GM21367 (cell line): Measurements from ENCODE around the gene DNM1.

Source experiments
- ATAC-seq: cut with Tn5 transposase; IDR thresholded peaks from one replicate; pipeline ENCODE4 v1.9.1; 2021; ENCODE audit not compliant: unreplicated experiment

DNM1 gene

GRCh38 chr9:128204858-128205257 is 1.7 kb downstream of the DNM1 start:
- no peak for ATAC-seq

GRCh38 chr9:128205296-128205944 is 2.2 kb downstream of the DNM1 start:
- ATAC-seq, result no peak

GRCh38 chr9:128206484-128206883 is 3.3 kb downstream of the DNM1 start:
- ATAC-seq, result no peak

- ATAC-seq, result no peak
Measured at GRCh38 chr9:128206916-128207910, 4.0 kb downstream of the DNM1 start.

- no peak for ATAC-seq
Measured at GRCh38 chr9:128208386-128208785, 5.2 kb downstream of the DNM1 start.

GRCh38 chr9:128208946-128209669 is 5.9 kb downstream of the DNM1 start:
- no peak for ATAC-seq

GRCh38 chr9:128211186-128211980 is 8.2 kb downstream of the DNM1 start:
- no peak for ATAC-seq

- ATAC-seq, result no peak
Measured at GRCh38 chr9:128211981-128212281, 8.8 kb downstream of the DNM1 start.

GRCh38 chr9:128213746-128214497 is 10.7 kb downstream of the DNM1 start:
- ATAC-seq, result no peak

GRCh38 chr9:128214571-128215490 is 11.7 kb downstream of the DNM1 start:
- no peak for ATAC-seq

- no peak for ATAC-seq
Measured at GRCh38 chr9:128215491-128216409, 12.6 kb downstream of the DNM1 start.

GRCh38 chr9:128216781-128217553 is 13.8 kb downstream of the DNM1 start:
- ATAC-seq, result no peak

- no peak for ATAC-seq
Measured at GRCh38 chr9:128218172-128218517, 15.0 kb downstream of the DNM1 start.

- peak; percentile 75 for ATAC-seq
Measured at GRCh38 chr9:128218518-128219389, 15.6 kb downstream of the DNM1 start.

GRCh38 chr9:128219831-128220230 is 16.7 kb downstream of the DNM1 start:
- ATAC-seq, result no peak

- no peak for ATAC-seq
Measured at GRCh38 chr9:128222026-128222425, 18.8 kb downstream of the DNM1 start.
